Ishikawa (cell line): ENCODE results near the gene TMEM86A.

Source experiments
- CREB1 ChIP-seq: IDR thresholded peaks from 2 replicates; pipeline ENCODE4 v1.6.1; 2012; ENCODE audit warnings: low read depth
- EP300 ChIP-seq: IDR thresholded peaks from 2 replicates; pipeline ENCODE4 v1.6.1; 2012; ENCODE audit warnings: borderline replicate concordance
- MAX ChIP-seq: IDR thresholded peaks from 2 replicates; pipeline ENCODE4 v1.6.1; 2012
- RAD21 ChIP-seq: IDR thresholded peaks from 2 replicates; pipeline ENCODE4 v1.6.1; 2012; ENCODE audit warnings: low read depth
- REST ChIP-seq: IDR thresholded peaks from 2 replicates; pipeline ENCODE4 v1.6.1; 2012; ENCODE audit warnings: low read depth, mild to moderate bottlenecking
- TAF1 ChIP-seq: IDR thresholded peaks from 2 replicates; pipeline ENCODE4 v1.6.1; 2012; ENCODE audit warnings: low read depth, mild to moderate bottlenecking
- TEAD4 ChIP-seq: IDR thresholded peaks from 2 replicates; pipeline ENCODE4 v1.6.1; 2012
- USF1 ChIP-seq: IDR thresholded peaks from 2 replicates; pipeline ENCODE4 v1.6.1; 2012

- TF ChIP-seq USF1 (no peak), EP300 (no peak), CREB1 (no peak), REST (no peak), RAD21 (no peak), MAX (peak; percentile 53; the same call in 1 of the 2 replicates), TEAD4 (no peak), TAF1 (no peak; the same call in 1 of the 2 replicates)
Observed at GRCh38 chr11:18720808-18721560, 22.4 kb downstream of the TMEM86A start.
